A549 treated with GW870086 at 1 μM for 4 hours (cell line): ENCODE results near the gene GSTP1. TPM values are rescaled to one million over a fixed set of nuclear protein-coding genes. Genes with fewer than 3 reads are reported as not detected.

Experiments
- total RNA-seq: library from RNA; stranded (reverse); fragments of 200-300 nt; extraction: Qiagen RNA extraction; gene quantifications from 5 replicates; pipeline ENCODE4 v1.2.3, GENCODE V29; 2022; ENCODE audit warnings: low read depth

The GSTP1 gene
- total RNA-seq = 1,438 to 1,735 TPM (median 1,655 TPM) in 5 replicates

DNA sequence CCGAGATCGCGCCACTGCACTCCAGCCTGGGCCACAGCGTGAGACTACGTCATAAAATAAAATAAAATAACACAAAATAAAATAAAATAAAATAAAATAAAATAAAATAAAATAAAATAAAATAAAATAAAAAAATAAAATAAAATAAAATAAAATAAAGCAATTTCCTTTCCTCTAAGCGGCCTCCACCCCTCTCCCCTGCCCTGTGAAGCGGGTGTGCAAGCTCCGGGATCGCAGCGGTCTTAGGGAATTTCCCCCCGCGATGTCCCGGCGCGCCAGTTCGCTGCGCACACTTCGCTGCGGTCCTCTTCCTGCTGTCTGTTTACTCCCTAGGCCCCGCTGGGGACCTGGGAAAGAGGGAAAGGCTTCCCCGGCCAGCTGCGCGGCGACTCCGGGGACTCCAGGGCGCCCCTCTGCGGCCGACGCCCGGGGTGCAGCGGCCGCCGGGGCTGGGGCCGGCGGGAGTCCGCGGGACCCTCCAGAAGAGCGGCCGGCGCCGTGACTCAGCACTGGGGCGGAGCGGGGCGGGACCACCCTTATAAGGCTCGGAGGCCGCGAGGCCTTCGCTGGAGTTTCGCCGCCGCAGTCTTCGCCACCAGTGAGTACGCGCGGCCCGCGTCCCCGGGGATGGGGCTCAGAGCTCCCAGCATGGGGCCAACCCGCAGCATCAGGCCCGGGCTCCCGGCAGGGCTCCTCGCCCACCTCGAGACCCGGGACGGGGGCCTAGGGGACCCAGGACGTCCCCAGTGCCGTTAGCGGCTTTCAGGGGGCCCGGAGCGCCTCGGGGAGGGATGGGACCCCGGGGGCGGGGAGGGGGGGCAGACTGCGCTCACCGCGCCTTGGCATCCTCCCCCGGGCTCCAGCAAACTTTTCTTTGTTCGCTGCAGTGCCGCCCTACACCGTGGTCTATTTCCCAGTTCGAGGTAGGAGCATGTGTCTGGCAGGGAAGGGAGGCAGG, at the start of gene GSTP1:
GSTP1 (plus strand) TSS at position 566 of the 958 bp plus-strand sequence; CDS start at position 598, 32 bp downstream.

GRCh38 chr11:67606492-67607295, 23.1 kb downstream of the GSTP1 start, which contains the start of gene NDUFV1:
TSS of gene NDUFV1 (plus strand) at chr11:67606936. CDS start at chr11:67607005, 69 bp downstream.

GRCh38 chr11:67629386-67630227, 46.0 kb downstream of the GSTP1 start, which contains the start of gene NUDT8:
TSS of gene NUDT8 (minus strand) at chr11:67629937. CDS start at chr11:67629911, 26 bp downstream.

Other genes with a start within 250 kb of the GSTP1 start
- 192 to 253 TPM (median 224 TPM) in 5 replicates for gene POLD4, start 230.3 kb upstream of the GSTP1 start, total RNA-seq
- gene CLCF1, start 210.2 kb upstream of the GSTP1 start, total RNA-seq = 49.7 to 54.8 TPM (median 52.5 TPM) in 5 replicates
- 23.3 to 34.3 TPM (median 31.1 TPM) in 5 replicates for gene RAD9A, start 191.8 kb upstream of the GSTP1 start, total RNA-seq
- gene PPP1CA, start 182.0 kb upstream of the GSTP1 start, total RNA-seq = 267 to 305 TPM (median 288 TPM) in 5 replicates
- gene TBC1D10C, start 179.7 kb upstream of the GSTP1 start, total RNA-seq = 0.09 to 0.16 TPM in 2 of 5 replicates, not detected in the others
- 0.14 to 0.19 TPM (median 0.14 TPM) in 5 replicates for gene CARNS1, start 168.1 kb upstream of the GSTP1 start, total RNA-seq
- 41.3 to 50.1 TPM (median 47.5 TPM) in 5 replicates for gene RPS6KB2, start 155.3 kb upstream of the GSTP1 start, total RNA-seq
- gene PTPRCAP, start 146.1 kb upstream of the GSTP1 start, total RNA-seq = 0.15 to 0.36 TPM (median 0.23 TPM) in 5 replicates
- 49.1 to 60.0 TPM (median 56.1 TPM) in 5 replicates for gene CORO1B, start 140.3 kb upstream of the GSTP1 start, total RNA-seq
- 0.08 TPM in 1 of 5 replicates, not detected in the others for gene GPR152, start 131.1 kb upstream of the GSTP1 start, total RNA-seq
- gene CABP4, start 128.5 kb upstream of the GSTP1 start, total RNA-seq = not detected in 5 replicates
- 50.2 to 66.2 TPM (median 60.8 TPM) in 5 replicates for gene TMEM134, start 114.6 kb upstream of the GSTP1 start, total RNA-seq
- 39.1 to 45.8 TPM (median 45.1 TPM) in 5 replicates for gene AIP, start 100.8 kb upstream of the GSTP1 start, total RNA-seq
- 32.3 to 48.6 TPM (median 44.4 TPM) in 5 replicates for gene PITPNM1, start 78.4 kb upstream of the GSTP1 start, total RNA-seq
- gene CDK2AP2, start 75.7 kb upstream of the GSTP1 start, total RNA-seq = 61.9 to 88.0 TPM (median 79.3 TPM) in 5 replicates
- not detected in 5 replicates for gene CABP2, start 60.4 kb upstream of the GSTP1 start, total RNA-seq
- gene NDUFV1, start 23.1 kb downstream of the GSTP1 start, total RNA-seq = 137 to 152 TPM (median 143 TPM) in 5 replicates
- 7.0 to 17.2 TPM (median 12.8 TPM) in 5 replicates for gene NUDT8, start 46.1 kb downstream of the GSTP1 start, total RNA-seq
- not detected in 5 replicates for gene TBX10, start 56.0 kb downstream of the GSTP1 start, total RNA-seq
- gene ACY3, start 66.9 kb downstream of the GSTP1 start, total RNA-seq = 0.77 to 1.8 TPM (median 1.4 TPM) in 5 replicates
- gene ALDH3B2, start 90.8 kb downstream of the GSTP1 start, total RNA-seq = not detected in 5 replicates